Liver (tissue), 9 donors: ENCODE data around the gene GCNT3. TPM values are rescaled to one million over a fixed set of nuclear protein-coding genes. Genes with fewer than 3 reads are reported as not detected.

Experiments used
- DNase-seq: peaks from one replicate; pipeline ENCODE4 v3.0.0-alpha.2; 2017; ENCODE audit warnings: low spot score
- H3K27ac ChIP-seq, 2 donors: one replicate each; pipeline ENCODE4 v1.7.0; 2013; ENCODE audit warnings: inconsistent platforms in 2 of 2, low read length in 2 of 2, control low read depth in 1 of 2, low read depth in 1 of 2, mild to moderate bottlenecking in 1 of 2
- H3K27me3 ChIP-seq, 4 donors: one replicate each; pipeline versions ENCODE4 v1.6.1 to v1.7.0; 2013; ENCODE audit warnings: low read length in 3 of 4, inconsistent platforms in 1 of 4, mild to moderate bottlenecking in 1 of 4, moderate library complexity in 1 of 4; ENCODE audit not compliant: control insufficient read depth in 4 of 4, insufficient read depth in 4 of 4
- H3K36me3 ChIP-seq, 4 donors: one replicate each; pipeline versions ENCODE4 v1.6.1 to v1.7.0; 2013; ENCODE audit warnings: low read length in 3 of 4, mild to moderate bottlenecking in 3 of 4, low read depth in 1 of 4, moderate library complexity in 1 of 4; ENCODE audit not compliant: control insufficient read depth in 4 of 4, insufficient read depth in 3 of 4
- H3K4me1 ChIP-seq, 4 donors: one replicate each; pipeline versions ENCODE4 v1.6.1 to v1.7.0; 2013; ENCODE audit warnings: low read length in 3 of 4, mild to moderate bottlenecking in 3 of 4, moderate library complexity in 1 of 4; ENCODE audit not compliant: control insufficient read depth in 4 of 4, insufficient read depth in 4 of 4
- H3K4me3 ChIP-seq, 3 donors: one replicate each; pipeline versions ENCODE4 v1.6.1 to v1.7.0; 2013; ENCODE audit warnings: low read length in 3 of 3, control low read depth in 1 of 3, low read depth in 1 of 3, mild to moderate bottlenecking in 1 of 3
- H3K9ac ChIP-seq, 2 donors: one replicate each; pipeline ENCODE4 v1.7.0; 2013; ENCODE audit warnings: low read length in 2 of 2, mild to moderate bottlenecking in 2 of 2, moderate library complexity in 2 of 2, control low read depth in 1 of 2, low read depth in 1 of 2
- H3K9me3 ChIP-seq, 4 donors: one replicate each; pipeline versions ENCODE4 v1.6.1 to v1.7.0; 2013; ENCODE audit warnings: low read length in 3 of 4; ENCODE audit not compliant: control insufficient read depth in 4 of 4
- CTCF ChIP-seq: fragments of 150-350 bp; IDR thresholded peaks from 2 replicates; pipeline ENCODE4 v1.5.1; 2017; ENCODE audit warnings: improper control_type of control experiment, low read depth, low read length; ENCODE audit not compliant: missing input control
- FOXA1 ChIP-seq: IDR thresholded peaks from 2 replicates; pipeline ENCODE4 v1.6.1; 2016; ENCODE audit warnings: antibody characterized with exemption
- GABPA ChIP-seq, 2 donors: IDR thresholded peaks in 1 of 2; conservative IDR thresholded peaks in 1 of 2; 2 replicates each; pipeline ENCODE4 v1.6.1; 2016; ENCODE audit warnings: antibody characterized with exemption in 2 of 2, mild to moderate bottlenecking in 1 of 2, moderate library complexity in 1 of 2
- HNF4G ChIP-seq: IDR thresholded peaks from 2 replicates; pipeline ENCODE4 v1.6.1; 2016; ENCODE audit warnings: antibody characterized with exemption
- JUND ChIP-seq, 2 donors: IDR thresholded peaks; 2 replicates each; pipeline ENCODE4 v1.6.1; 2016; ENCODE audit warnings: antibody characterized with exemption in 2 of 2
- RAD21 ChIP-seq, 2 donors: IDR thresholded peaks; 2 replicates each; pipeline ENCODE4 v1.6.1; 2016; ENCODE audit warnings: antibody characterized with exemption in 2 of 2, mild to moderate bottlenecking in 2 of 2
- RXRA ChIP-seq, 2 donors: IDR thresholded peaks; 2 replicates each; pipeline ENCODE4 v1.6.1; 2017 to 2018; ENCODE audit warnings: antibody characterized with exemption in 2 of 2, mild to moderate bottlenecking in 1 of 2
- TAF1 ChIP-seq: conservative IDR thresholded peaks from 2 replicates; pipeline ENCODE4 v1.6.1; 2016; ENCODE audit warnings: antibody characterized with exemption, mild to moderate bottlenecking
- YY1 ChIP-seq: IDR thresholded peaks from 2 replicates; pipeline ENCODE4 v1.6.1; 2016; ENCODE audit warnings: antibody characterized with exemption, mild to moderate bottlenecking
- WGBS: extraction: QIAGEN DNeasy Blood & Tissue Kit; methylation state at CpG from one replicate; pipeline ENCODE4 v1.1.7; 2013; 5-methylcytosine and 5-hydroxymethylcytosine counted together
- polyA plus RNA-seq, 2 donors: library from polyadenylated mRNA; stranded (reverse) in 1 of 2; unstranded in 1 of 2; fragments of 200-250 nt in 1 of 2; fragments of >200 nt in 1 of 2; fragmentation: Nextera tagmentation in 1 of 2; extraction: Ambion mirVana in 1 of 2; gene quantifications; one replicate each; pipeline versions ENCODE4 v1.2.1 to v1.2.3, GENCODE V29; 2013 to 2015
- total RNA-seq, 2 donors: library from RNA; depleted of rRNA; stranded (reverse); fragments of >200 nt; gene quantifications; one replicate each; pipeline ENCODE4 v1.2.3, GENCODE V29; 2014
- TF ChIP-seq, protein P1 (sequence below): IDR thresholded peaks from 2 replicates; pipeline ENCODE4 v1.6.1; 2016; ENCODE audit warnings: antibody characterized with exemption
- TF ChIP-seq, protein P2 (sequence below): IDR thresholded peaks from 2 replicates; pipeline ENCODE4 v1.6.1; 2016; ENCODE audit warnings: antibody characterized with exemption
- TF ChIP-seq, protein P3 (sequence below): IDR thresholded peaks from 2 replicates; pipeline ENCODE4 v1.6.1; 2016; ENCODE audit warnings: antibody characterized with exemption, mild to moderate bottlenecking
- donor health status: healthy.
- donor health status: healthy.
- donor health status: healthy.
- donor health status: healthy.
- donor health status: healthy.

GCNT3 gene
- total and polyA plus RNA-seq, 4 donors = 0.14 to 0.37 TPM; not detected in 2

- Histone ChIP-seq H3K27ac (no peak overlapping the region), H3K9me3 (no peaks in the 10 kb centered on the region), H3K27me3 (no peaks in the 10 kb centered on the region), H3K4me3 (no peak overlapping the region), H3K4me1 (no peaks in the 10 kb centered on the region), H3K36me3 (no peaks in the 10 kb centered on the region), H3K9ac (no peak overlapping the region)
- 82% methylated on average over 7 of the region's 7 CpGs for WGBS
- TF ChIP-seq JUND (IDR thresholded peaks at IDR 0.05) (no peak), CTCF (no peak), YY1 (no peak), RAD21 (IDR thresholded peaks at IDR 0.05) (no peak)
- TF ChIP-seq, protein P1, sequence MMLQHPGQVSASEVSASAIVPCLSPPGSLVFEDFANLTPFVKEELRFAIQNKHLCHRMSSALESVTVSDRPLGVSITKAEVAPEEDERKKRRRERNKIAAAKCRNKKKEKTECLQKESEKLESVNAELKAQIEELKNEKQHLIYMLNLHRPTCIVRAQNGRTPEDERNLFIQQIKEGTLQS = no peak
- DNase-seq = no peak
Measured at GRCh38 chr15:59595434-59595915, 16.1 kb upstream of the GCNT3 start.

DNA sequence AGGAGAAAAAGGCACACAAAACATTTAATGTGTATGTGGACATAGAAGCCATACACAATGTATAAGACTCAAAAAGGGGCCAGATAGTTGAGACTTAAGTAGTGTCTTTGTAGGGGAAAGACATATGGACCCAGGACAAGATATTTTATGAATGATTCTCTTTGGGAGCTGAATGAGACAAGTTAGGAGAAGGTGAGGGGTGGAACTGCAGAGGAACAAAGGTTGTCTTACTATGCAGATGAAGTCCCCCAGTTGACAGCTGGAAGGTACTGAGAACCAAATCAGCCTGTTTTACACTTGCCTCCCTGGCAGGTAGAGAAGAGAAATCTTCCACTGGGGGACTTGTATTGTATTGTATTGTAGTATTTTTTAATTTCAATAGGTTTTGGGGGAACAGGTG, 14.9 kb upstream of the GCNT3 start:
- H3K4me1 ChIP-seq = no peaks in the 10 kb centered on the region
- H3K27me3 ChIP-seq = no peaks in the 10 kb centered on the region
- no peak for DNase-seq
- H3K9ac ChIP-seq = no peak overlapping the region
- H3K9me3 ChIP-seq = peaks cover 0 to 6% (median 3%) of the 10 kb centered on the region in 4 donors
- no peaks in the 10 kb centered on the region for H3K36me3 ChIP-seq
- no peak overlapping the region for H3K27ac ChIP-seq
- no peak overlapping the region for H3K4me3 ChIP-seq
- TF ChIP-seq CTCF (no peak), JUND (IDR thresholded peaks at IDR 0.05) (no peak), GABPA (IDR thresholded peaks at IDR 0.05 in 1 of 2, conservative IDR thresholded peaks at IDR 0.05 in 1 of 2) (no peak), TAF1 (no peak), RXRA (IDR thresholded peaks at IDR 0.05) (no peak), YY1 (no peak), HNF4G (no peak)
- TF ChIP-seq, protein P2, sequence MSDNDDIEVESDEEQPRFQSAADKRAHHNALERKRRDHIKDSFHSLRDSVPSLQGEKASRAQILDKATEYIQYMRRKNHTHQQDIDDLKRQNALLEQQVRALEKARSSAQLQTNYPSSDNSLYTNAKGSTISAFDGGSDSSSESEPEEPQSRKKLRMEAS = no peak
- TF ChIP-seq, protein P1 = no peak

- TF ChIP-seq FOXA1 = no peak
- TF ChIP-seq, protein P2 = no peak
- TF ChIP-seq, protein P3, sequence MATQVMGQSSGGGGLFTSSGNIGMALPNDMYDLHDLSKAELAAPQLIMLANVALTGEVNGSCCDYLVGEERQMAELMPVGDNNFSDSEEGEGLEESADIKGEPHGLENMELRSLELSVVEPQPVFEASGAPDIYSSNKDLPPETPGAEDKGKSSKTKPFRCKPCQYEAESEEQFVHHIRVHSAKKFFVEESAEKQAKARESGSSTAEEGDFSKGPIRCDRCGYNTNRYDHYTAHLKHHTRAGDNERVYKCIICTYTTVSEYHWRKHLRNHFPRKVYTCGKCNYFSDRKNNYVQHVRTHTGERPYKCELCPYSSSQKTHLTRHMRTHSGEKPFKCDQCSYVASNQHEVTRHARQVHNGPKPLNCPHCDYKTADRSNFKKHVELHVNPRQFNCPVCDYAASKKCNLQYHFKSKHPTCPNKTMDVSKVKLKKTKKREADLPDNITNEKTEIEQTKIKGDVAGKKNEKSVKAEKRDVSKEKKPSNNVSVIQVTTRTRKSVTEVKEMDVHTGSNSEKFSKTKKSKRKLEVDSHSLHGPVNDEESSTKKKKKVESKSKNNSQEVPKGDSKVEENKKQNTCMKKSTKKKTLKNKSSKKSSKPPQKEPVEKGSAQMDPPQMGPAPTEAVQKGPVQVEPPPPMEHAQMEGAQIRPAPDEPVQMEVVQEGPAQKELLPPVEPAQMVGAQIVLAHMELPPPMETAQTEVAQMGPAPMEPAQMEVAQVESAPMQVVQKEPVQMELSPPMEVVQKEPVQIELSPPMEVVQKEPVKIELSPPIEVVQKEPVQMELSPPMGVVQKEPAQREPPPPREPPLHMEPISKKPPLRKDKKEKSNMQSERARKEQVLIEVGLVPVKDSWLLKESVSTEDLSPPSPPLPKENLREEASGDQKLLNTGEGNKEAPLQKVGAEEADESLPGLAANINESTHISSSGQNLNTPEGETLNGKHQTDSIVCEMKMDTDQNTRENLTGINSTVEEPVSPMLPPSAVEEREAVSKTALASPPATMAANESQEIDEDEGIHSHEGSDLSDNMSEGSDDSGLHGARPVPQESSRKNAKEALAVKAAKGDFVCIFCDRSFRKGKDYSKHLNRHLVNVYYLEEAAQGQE = no peak
- Histone ChIP-seq H3K4me1 (no peaks in the 10 kb centered on the region), H3K36me3 (no peaks in the 10 kb centered on the region), H3K9ac (no peak overlapping the region), H3K4me3 (no peak overlapping the region), H3K27ac (no peak overlapping the region), H3K27me3 (no peaks in the 10 kb centered on the region), H3K9me3 (peaks cover 0 to 8% (median 5%) of the 10 kb centered on the region in 4 donors)
- WGBS = 81% methylated on average over 2 of the region's 2 CpGs
- no peak for DNase-seq
Measured at GRCh38 chr15:59598461-59598860, 13.1 kb upstream of the GCNT3 start.
